Putamen (tissue), 1 donor: ENCODE data around the gene ROBO3.

Experiments
- DNase-seq: peaks from one replicate; pipeline ENCODE4 v3.0.0-alpha.2; 2016; ENCODE audit warnings: low spot score

ROBO3 gene

GRCh38 chr11:124865181-124865901, at the start of gene ROBO3:
Gene ROBO3, plus strand, starts transcription at chr11:124865432. Its CDS starts 146 bp downstream, at chr11:124865578.
- no peak for DNase-seq

DNA sequence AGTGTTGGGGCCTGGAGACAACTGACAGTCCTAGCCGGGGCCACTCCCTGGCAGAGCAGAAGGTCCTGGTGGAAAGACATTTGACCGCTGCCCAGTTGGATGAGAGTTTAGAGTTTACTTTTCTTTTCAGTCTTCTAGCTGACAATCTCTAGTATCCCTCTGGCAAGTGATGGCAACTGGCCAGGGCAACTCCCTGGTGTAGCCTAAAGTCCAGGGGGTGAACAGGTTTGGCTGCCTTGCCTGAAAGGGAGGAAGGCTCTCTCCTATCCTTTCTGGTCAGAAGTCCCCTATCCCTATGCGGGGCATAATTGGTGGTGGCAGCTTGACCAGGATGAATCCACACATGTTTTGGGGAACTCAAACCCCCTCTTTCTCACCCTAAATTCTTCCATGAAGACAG, 48.2 kb upstream of the ROBO3 start:
- no peak for DNase-seq

DNA sequence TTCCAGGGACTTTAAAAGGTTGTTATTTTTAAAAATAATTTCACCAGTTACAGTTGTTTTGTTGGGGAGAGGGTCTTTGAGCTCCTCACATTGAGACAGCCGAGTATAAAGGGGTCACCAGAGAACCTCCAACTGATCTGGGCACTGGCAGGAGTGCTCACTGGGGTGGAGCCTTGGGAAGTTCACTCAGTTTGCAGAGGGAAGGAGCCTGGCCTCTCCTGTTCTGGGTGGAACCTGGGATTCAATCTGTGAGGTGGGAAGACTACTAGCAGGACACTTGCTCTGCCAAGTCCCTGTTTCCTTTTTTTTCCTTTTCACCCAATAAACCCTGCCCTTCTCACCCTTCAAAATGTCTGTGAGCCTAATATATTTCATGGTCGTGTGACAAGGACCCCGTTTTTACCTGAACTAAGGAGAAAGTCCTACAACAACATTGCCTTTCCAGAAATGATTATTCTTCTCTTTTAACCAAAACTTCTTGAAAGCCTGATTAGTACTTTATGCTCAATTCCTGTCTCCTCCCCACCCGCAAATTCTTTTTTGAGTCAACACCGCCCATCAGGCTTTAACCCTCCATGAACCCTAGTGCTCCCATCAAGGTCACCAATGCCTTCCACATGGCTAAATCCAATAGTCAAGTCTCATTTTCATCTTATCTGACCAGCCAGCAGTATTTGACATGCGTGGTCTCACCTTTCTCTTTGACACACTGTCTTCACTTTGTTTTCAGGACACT, 43.1 kb upstream of the ROBO3 start:
- DNase-seq: no peak

- no peak for DNase-seq
Measured at GRCh38 chr11:124823512-124824376, 41.5 kb upstream of the ROBO3 start.

- no peak for DNase-seq
Measured at GRCh38 chr11:124825876-124826275, 39.4 kb upstream of the ROBO3 start.

GRCh38 chr11:124829986-124830385, 35.2 kb upstream of the ROBO3 start:
- DNase-seq: no peak

DNA sequence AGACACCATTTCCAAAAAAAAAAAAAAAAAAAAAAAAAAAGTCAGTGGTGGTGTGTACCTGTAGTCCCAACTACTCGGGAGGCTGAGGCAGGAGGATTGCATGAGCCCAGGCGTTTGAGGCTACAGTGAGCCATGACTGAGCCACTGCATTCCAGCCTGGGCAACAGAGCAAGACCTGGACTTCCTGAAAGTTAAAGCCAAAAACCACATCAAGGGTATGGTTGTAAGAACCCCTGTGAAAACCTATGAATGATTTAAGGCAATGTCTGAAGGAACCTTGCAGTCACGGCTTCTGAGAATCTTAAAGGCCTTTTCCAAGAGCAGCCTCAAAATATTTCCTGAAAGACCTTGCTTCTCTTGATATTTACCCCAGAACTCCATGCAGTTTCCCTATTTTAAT, 34.5 kb upstream of the ROBO3 start:
- no peak for DNase-seq

GRCh38 chr11:124831897-124832296, 33.3 kb upstream of the ROBO3 start:
- no peak for DNase-seq

- no peak for DNase-seq
Measured at GRCh38 chr11:124832571-124832970, 32.7 kb upstream of the ROBO3 start.

DNA sequence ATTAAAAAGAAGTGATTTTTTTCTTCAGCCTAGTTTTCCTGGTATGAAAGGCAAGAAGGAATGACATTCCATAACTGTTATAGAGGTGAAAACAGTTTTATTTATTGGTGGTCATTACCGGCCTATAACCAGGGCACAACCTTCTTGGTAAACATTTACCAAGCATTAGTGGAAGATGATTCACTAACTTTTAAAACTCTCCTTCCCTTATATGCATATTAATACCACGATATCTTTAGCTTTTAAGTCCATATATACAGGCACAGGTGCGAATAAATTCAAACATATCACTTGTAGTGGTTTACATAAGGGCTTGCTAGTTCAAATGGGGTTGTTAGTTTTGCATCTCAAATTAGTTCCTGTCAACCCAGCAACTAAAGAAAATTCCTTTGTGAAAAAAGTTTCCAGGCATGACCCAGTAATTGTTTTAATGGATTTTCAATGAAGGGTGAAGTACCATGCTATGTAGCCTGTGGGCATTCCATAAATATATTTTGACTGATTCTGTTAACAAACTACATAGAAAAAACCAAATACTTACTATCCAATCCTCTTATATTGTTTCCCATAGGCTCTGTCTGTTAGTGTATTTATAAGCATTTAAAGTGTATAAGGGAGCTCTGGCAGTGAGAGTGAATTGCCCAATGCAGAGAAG, 30.6 kb upstream of the ROBO3 start:
- no peak for DNase-seq

DNA sequence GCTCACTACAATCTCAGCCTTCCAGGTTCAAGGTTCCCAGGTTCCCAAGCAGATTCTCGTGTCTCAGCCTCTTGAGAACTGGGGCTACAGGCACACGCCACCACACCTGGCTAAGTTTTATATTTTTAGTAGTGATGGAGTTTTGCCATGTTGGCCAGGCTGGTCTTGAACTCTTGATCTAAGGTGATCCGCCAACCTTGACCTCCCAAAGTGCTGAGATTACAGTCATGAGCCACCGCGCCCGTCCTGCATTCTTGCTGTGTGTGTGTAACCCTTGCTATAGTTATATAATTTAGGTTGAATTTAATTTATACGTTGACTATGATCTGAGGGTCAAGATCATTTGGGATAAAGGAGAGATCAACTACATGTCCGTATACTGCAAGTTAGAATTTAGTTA, 29.3 kb upstream of the ROBO3 start:
- DNase-seq: no peak

GRCh38 chr11:124837491-124837856, 27.8 kb upstream of the ROBO3 start:
- DNase-seq: peak; percentile 69

DNA sequence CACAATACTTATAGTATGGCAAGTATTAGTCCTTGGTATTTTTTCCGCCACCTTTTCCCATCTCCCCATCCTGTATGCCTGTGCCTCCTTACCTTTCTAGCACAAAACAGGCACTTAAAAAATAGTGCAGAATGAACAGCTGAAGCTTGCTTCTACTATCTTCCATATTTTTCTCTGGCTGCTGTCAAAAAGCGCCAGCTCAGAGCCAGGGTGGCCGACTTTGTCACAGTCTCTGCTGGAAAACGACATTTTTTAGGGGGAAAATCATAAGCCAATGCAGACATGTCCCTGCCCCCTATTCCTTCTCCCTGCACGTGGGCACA, 26.5 kb upstream of the ROBO3 start:
- DNase-seq: no peak

DNA sequence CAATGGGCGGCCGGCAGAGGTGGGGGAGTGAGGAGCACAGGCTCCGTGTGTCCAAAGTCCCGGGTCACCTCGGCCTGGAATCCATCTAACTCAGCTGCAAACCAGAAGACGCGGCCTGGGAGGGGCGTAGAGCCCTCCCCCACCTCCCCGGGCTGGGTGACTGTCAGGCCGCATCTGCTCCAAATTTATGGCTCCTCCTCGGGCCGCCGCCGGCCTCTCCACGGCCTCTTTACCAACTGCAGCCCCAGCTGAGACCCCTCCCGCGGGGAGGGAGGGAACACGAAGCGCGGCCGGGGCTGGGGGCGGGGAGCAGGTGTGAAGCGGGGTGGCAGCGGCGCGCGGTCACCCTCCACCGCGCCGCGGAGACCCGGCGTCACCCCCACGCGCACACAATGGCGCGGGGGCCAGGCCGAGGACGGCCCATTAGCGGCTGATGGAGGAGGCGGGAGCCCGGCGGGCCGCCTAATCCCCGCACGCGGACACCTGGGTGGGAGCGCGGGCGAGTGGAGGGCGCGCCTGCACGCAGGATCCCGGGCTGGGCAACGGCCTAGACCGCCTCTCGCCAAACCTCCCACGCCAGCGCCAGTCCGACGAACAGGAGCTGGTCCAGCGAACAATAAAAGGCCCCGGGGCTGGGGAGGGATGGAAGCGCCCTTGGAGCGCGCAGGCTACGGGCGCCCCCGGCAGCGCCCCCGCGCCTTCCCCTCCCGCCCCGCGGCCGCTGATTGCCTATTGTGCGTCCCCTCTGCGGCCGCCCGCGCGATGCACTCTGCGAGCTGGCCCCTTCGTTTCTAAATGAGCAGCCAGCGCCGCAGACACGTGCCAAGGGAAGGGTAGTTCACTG, 25.9 kb upstream of the ROBO3 start:
- DNase-seq: no peak

DNA sequence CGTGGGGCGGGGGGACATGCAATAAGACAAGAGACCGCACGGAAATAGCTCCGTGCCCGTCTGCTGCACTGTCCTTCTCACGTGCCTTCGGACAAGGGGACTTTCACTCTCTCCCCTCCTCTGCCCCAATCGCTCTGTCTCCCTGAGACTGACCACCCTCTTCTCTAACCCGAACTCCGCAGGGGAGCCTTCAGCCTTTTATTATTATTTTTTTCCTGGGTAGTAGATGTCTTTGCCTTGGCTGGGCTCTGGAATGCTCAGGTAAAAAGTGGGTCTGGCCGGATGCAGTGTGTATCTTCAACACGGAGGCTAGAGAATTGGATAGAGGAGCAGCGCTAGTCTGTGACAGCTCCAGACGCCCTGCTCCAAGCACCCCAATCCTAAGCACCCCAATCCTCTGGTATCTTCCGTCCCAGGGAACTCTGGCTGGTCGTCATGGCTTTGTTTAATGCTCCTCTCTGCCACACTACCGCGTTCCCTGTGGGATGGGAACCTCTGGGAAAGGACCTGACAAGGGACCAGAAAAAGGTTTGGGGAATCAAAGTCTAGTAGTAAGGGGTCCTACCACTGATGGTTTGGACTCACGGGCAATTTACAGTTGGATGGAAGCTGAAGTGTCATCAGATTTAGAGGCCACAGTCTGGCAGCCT, 25.1 kb upstream of the ROBO3 start:
- DNase-seq: no peak

GRCh38 chr11:124840666-124841065, 24.6 kb upstream of the ROBO3 start:
- DNase-seq: no peak

GRCh38 chr11:124841201-124841600, 24.0 kb upstream of the ROBO3 start:
- no peak for DNase-seq

DNA sequence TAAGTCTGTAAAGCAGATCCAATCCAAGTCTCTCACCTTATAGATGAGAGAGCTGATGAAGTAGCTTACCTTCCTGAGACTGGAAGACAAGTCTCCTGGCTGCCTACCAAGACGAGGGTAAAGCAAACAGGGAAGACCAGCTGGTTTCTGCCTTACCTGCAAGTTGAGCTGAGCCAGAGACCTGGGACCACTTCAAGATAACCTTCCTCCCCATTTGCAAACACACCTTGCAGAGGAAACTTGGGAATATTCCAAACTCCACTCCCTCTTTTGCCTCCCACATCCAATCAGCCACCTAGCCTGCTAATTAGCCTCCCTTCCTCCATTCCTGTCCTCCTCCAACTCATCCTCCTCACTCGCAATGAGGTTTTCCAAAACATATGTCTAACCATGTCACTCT, 23.4 kb upstream of the ROBO3 start:
- DNase-seq: peak; percentile 45

GRCh38 chr11:124842305-124842704, 22.9 kb upstream of the ROBO3 start:
- DNase-seq: no peak

DNA sequence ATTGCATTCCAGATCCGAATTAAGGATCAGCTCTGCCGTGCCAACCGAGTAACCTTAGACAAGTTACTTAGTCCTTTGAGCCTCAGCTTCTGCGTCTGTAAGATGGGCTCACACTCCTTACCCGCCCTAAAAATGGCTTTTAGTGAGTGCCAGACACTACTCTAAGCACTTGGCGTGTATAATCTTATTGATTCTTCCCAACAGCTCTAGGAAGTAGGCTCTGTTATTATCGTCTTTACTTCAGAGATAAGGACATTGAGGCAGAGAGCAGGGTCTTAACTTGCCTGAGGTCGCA, 21.7 kb upstream of the ROBO3 start:
- no peak for DNase-seq

GRCh38 chr11:124844664-124845079, 20.6 kb upstream of the ROBO3 start:
- DNase-seq: no peak
